GM23248 (cell line): ENCODE data around the gene CPVL. TPM values are rescaled to one million over a fixed set of nuclear protein-coding genes. Genes with fewer than 3 reads are reported as not detected.

Source experiments
- DNase-seq: peaks from one replicate; pipeline ENCODE4 v3.0.0-alpha.2; 2015
- H2AFZ ChIP-seq: fragments of 200-600 bp; sonication (generic); 2 replicates; pipeline ENCODE4 v1.6.1; 2016; ENCODE audit warnings: antibody characterized with exemption
- H3F3A ChIP-seq: fragments of 200-600 bp; sonication (generic); 2 replicates; pipeline ENCODE4 v1.6.1; 2016; ENCODE audit warnings: mild to moderate bottlenecking, antibody characterized with exemption, mixed run types; ENCODE audit not compliant: insufficient read depth
- H3K27ac ChIP-seq: fragments of 200-600 bp; sonication (generic); 2 replicates; pipeline ENCODE4 v1.5.1; 2016; ENCODE audit warnings: mild to moderate bottlenecking
- H3K27me3 ChIP-seq: fragments of 200-600 bp; sonication (generic); replicated peaks from 2 replicates; pipeline ENCODE4 v1.6.1; 2016; ENCODE audit warnings: mild to moderate bottlenecking; ENCODE audit not compliant: insufficient read depth
- H3K36me3 ChIP-seq: fragments of 200-600 bp; sonication (generic); 2 replicates; pipeline ENCODE4 v1.6.1; 2016; ENCODE audit warnings: low read depth, mild to moderate bottlenecking
- H3K4me1 ChIP-seq: fragments of 200-600 bp; sonication (generic); 2 replicates; pipeline ENCODE4 v1.6.1; 2016; ENCODE audit warnings: mild to moderate bottlenecking; ENCODE audit not compliant: insufficient read depth
- H3K4me2 ChIP-seq: fragments of 200-600 bp; sonication (generic); one replicate; pipeline ENCODE4 v1.6.1; 2016; ENCODE audit warnings: mild to moderate bottlenecking; ENCODE audit not compliant: unreplicated experiment
- H3K4me3 ChIP-seq: fragments of 200-600 bp; sonication (generic); 2 replicates; pipeline ENCODE4 v1.5.1; 2016; ENCODE audit warnings: mild to moderate bottlenecking
- H3K79me2 ChIP-seq: fragments of 200-600 bp; sonication (generic); 2 replicates; pipeline ENCODE4 v1.6.1; 2016; ENCODE audit warnings: mild to moderate bottlenecking; ENCODE audit not compliant: insufficient read depth
- H3K9ac ChIP-seq: fragments of 200-600 bp; sonication (generic); 2 replicates; pipeline ENCODE4 v1.6.1; 2016; ENCODE audit warnings: mild to moderate bottlenecking
- H3K9me2 ChIP-seq: fragments of 200-600 bp; sonication (generic); 2 replicates; pipeline ENCODE4 v1.6.1; 2016; ENCODE audit warnings: mixed run types, mild to moderate bottlenecking, moderate library complexity; ENCODE audit not compliant: insufficient read depth
- H3K9me3 ChIP-seq: fragments of 200-600 bp; sonication (generic); one replicate; pipeline ENCODE4 v1.6.1; 2017; ENCODE audit warnings: low read depth
- H4K20me1 ChIP-seq: fragments of 200-600 bp; sonication (generic); 2 replicates; pipeline ENCODE4 v1.6.0; 2016; ENCODE audit not compliant: insufficient read depth
- EZH2 ChIP-seq: fragments of 200-600 bp; sonication (generic); IDR thresholded peaks from 2 replicates; pipeline ENCODE4 v1.6.1; 2018; ENCODE audit warnings: antibody characterized with exemption, mild to moderate bottlenecking; ENCODE audit not compliant: insufficient read depth, poor library complexity, severe bottlenecking
- EZH2phosphoT487 ChIP-seq: fragments of 200-600 bp; sonication (generic); IDR thresholded peaks from 2 replicates; pipeline ENCODE4 v1.6.1; 2018; ENCODE audit warnings: antibody characterized with exemption, moderate library complexity, mild to moderate bottlenecking, low read depth; ENCODE audit not compliant: insufficient read depth
- WGBS, 2 experiments: methylation state at CpG; one replicate each; pipeline ENCODE4 v1.1.6; 2015 to 2017; ENCODE audit warnings: low lambda C conversion rate in 2 of 2, low coverage in 1 of 2; ENCODE audit errors: missing lambda C conversion rate in 2 of 2; 5-methylcytosine and 5-hydroxymethylcytosine counted together
- in situ Hi-C: fragments of 300-500 bp; cut with MboI; formaldehyde crosslinking; loops from 2 replicates; pipeline ENCODE4 v1.15.0; 2020
- polyA plus RNA-seq: library from polyadenylated mRNA; unstranded; fragments of >200 nt; fragmentation: Nextera tagmentation; extraction: Ambion mirVana; gene quantifications from 2 replicates; pipeline ENCODE4 v1.2.1, GENCODE V29; 2016
- total RNA-seq: library from RNA; depleted of rRNA; stranded (reverse); fragments of >200 nt; shearing (Covaris generic); gene quantifications from 2 replicates; pipeline ENCODE4 v1.2.3, GENCODE V29; 2014

Gene CPVL
- total and polyA plus RNA-seq, 2 experiments from 2014 or later: not detected

GRCh38 chr7:29063872-29064271 is 82.5 kb downstream of the CPVL start:
- Histone ChIP-seq H3K27ac (no peak overlapping the region), H3K36me3 (no peaks in the 10 kb centered on the region), H3K9me2 (no peaks in the 10 kb centered on the region), H3K4me1 (no peaks in the 10 kb centered on the region), H3K4me2 (no peak overlapping the region), H3F3A (no peaks in the 10 kb centered on the region), H3K4me3 (no peak overlapping the region), H3K27me3 (0 out of 2 replicates have a peak, but pooled peaks cover 7% of the 10 kb centered on the region), H4K20me1 (no peaks in the 10 kb centered on the region), H2AFZ (no peak overlapping the region), H3K9me3 (no peaks in the 10 kb centered on the region), H3K9ac (no peak overlapping the region), H3K79me2 (no peaks in the 10 kb centered on the region)
- in situ Hi-C loops: no loop called here
- TF ChIP-seq EZH2phosphoT487 (no peak), EZH2 (no peak)
- DNase-seq: no peak
- 81 to 95% methylated on average over 2 of the region's 2 CpGs for WGBS, 2 experiments

DNA sequence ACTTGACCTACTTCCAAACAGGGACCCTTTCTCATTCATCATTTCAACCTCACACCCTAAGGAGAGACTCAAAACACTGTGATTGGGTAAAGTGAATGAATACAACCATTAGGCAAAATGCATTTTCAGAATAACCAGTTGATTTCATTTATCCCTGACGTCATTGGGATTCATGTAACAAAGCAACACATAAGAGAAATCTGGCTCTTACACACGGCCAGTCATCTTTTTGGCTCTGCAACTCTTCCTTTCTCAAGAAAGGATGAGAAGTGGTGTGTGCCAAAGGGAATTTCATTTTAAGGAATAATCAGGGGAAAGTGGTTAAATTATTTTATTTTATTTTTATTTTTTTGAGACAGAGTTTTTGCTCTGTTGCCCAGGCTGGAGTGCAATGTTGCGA is 83.1 kb downstream of the CPVL start:
- Histone ChIP-seq H3K9me2 (no peaks in the 10 kb centered on the region), H3K4me2 (no peak overlapping the region), H3K36me3 (no peaks in the 10 kb centered on the region), H3F3A (no peaks in the 10 kb centered on the region), H2AFZ (no peak overlapping the region), H3K4me3 (no peak overlapping the region), H4K20me1 (no peaks in the 10 kb centered on the region), H3K27me3 (0 out of 2 replicates have a peak, but pooled peaks cover 7% of the 10 kb centered on the region), H3K9me3 (no peaks in the 10 kb centered on the region), H3K27ac (no peak overlapping the region), H3K4me1 (no peaks in the 10 kb centered on the region), H3K9ac (no peak overlapping the region), H3K79me2 (no peaks in the 10 kb centered on the region)
- TF ChIP-seq EZH2 (no peak), EZH2phosphoT487 (no peak)
- WGBS, 2 experiments: 34 to 37% methylated on average over 3 of the region's 3 CpGs
- peak; percentile 57 for DNase-seq
- in situ Hi-C loops: no loop called here

DNA sequence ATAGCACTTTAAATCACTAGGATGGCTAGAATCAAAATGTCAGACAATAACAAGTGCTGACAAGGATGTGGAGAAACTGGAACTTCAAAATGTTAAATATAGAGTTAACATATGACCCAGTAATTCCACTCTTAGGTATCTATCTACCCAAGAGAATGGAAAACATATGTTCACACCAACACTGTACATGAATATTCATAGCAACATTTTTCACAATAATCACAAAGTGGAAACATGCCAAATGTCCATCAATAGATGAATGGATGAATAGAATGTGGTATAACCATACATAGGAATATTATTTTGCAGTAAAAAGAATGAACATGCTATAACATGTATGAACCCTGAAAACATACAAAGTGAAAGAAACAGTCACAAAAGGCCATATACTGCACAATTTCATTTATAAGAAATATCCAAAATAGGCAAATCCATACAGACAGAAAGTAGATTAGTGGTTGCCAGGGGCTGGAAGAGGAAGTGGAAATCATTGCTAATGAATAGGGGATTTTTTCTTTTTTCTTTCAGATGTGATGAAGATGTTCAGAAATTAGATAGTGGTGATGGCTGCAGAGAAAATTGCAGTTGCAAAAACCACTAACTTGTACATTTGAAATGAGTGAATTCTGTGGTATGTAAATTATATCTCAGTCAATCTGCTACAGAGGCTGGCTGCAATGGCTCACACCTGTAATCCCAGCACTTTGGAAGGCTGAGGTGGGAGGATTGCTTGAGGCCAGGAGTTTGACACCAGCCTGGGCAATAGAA is 93.0 kb downstream of the CPVL start:
- Histone ChIP-seq H3K4me2 (no peak overlapping the region), H3K36me3 (no peaks in the 10 kb centered on the region), H3K27me3 (peaks cover 5% of the 10 kb centered on the region; the same call in 1 of the 2 replicates), H3K27ac (no peak overlapping the region), H2AFZ (no peak overlapping the region), H3K4me3 (no peak overlapping the region), H3K9me3 (no peaks in the 10 kb centered on the region), H3K9me2 (no peaks in the 10 kb centered on the region), H4K20me1 (no peaks in the 10 kb centered on the region), H3K9ac (no peak overlapping the region), H3K79me2 (no peaks in the 10 kb centered on the region), H3F3A (no peaks in the 10 kb centered on the region), H3K4me1 (no peaks in the 10 kb centered on the region)
- in situ Hi-C loops: no loop called here
- TF ChIP-seq EZH2phosphoT487 (no peak), EZH2 (no peak)
- DNase-seq: no peak

DNA sequence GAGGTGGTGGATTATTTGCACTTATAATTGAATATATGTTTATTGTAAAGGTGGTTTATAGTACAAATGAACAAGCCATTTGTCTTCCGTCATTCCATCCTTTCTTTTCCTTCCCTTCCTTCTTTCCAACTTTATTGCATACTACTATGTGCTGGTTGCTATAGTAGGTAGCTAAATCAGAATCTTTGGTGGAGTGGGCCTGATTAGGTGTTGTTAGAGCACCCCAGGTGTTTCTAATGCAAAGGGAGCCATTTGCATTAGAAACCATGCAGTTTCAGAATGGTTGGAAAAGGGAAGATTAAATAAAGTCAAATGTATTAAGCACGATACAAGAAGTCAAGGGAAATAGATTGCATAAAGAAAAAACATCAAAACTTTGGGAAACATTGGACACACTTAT is 99.4 kb downstream of the CPVL start:
- in situ Hi-C loops: no loop called here
- 70 to 72% methylated on average over 2 of the region's 2 CpGs for WGBS, 2 experiments
- no peaks in the 10 kb centered on the region for H3K9me3 ChIP-seq
- H3K36me3 ChIP-seq: no peaks in the 10 kb centered on the region
- no peak overlapping the region for H3K4me3 ChIP-seq
- H3F3A ChIP-seq: no peaks in the 10 kb centered on the region; the same call in 1 of the 2 replicates
- H2AFZ ChIP-seq: no peak overlapping the region
- H4K20me1 ChIP-seq: no peaks in the 10 kb centered on the region
- H3K4me2 ChIP-seq: no peak overlapping the region
- no peaks in the 10 kb centered on the region for H3K4me1 ChIP-seq
- DNase-seq: no peak
- H3K27me3 ChIP-seq: no peaks in the 10 kb centered on the region; the same call in 1 of the 2 replicates
- H3K9ac ChIP-seq: no peak overlapping the region
- no peak overlapping the region for H3K27ac ChIP-seq
- no peaks in the 10 kb centered on the region for H3K79me2 ChIP-seq
- H3K9me2 ChIP-seq: no peaks in the 10 kb centered on the region
- TF ChIP-seq EZH2 (no peak), EZH2phosphoT487 (no peak)
